K562 (cell line): ENCODE data around the gene BCL7B. TPM values are rescaled to one million over a fixed set of nuclear protein-coding genes. Genes with fewer than 3 reads are reported as not detected.
A peak's percentile ranks its signal among the peaks of the same experiment; 100 is the strongest.

ENCODE experiments used
- ATAC-seq: fragments of 200-7000 bp; cut with Tn5 transposase; 3 replicates; pipeline ENCODE4 v1.9.1; 2020; ENCODE audit warnings: moderate library complexity
- BruUV-seq: library from RNA; stranded (reverse); fragments of 400-500 nt; replicated peaks from 2 replicates; lab custom pipeline; 2021; lab: Mats Ljungman, UMichigan
- CTCF ChIA-PET: fragments of 300-600 bp; formaldehyde crosslinking; extraction: SDS; loops from one replicate; lab custom pipeline; 2021; ENCODE audit warnings: low intra/inter-chr PET ratio; lab: Yijun Ruan, JAX
- POLR2A ChIA-PET: fragments of 300-600, 350-650 bp; sonication (Branson Sonifier 250); formaldehyde crosslinking; extraction: SDS; loops from one replicate; lab custom pipeline; 2021; ENCODE audit warnings: antibody characterized with exemption, inconsistent platforms; lab: Yijun Ruan, JAX
- DNase-seq, 4 experiments: peaks; one replicate each; pipeline versions ENCODE4 v3.0.0 to v3.0.0-alpha.2; 2011 to 2018; ENCODE audit warnings: low spot score in 3 of 4, mixed read lengths in 3 of 4; ENCODE audit errors: extremely low read depth in 1 of 4
- FAIRE-seq: peaks from 2 replicates; lab custom pipeline; 2011; peaks lifted over from hg19 to GRCh38; lab: Jason Lieb, UNC
- H2AFZ ChIP-seq: 2 replicates; pipeline ENCODE4 v1.6.0; 2011; ENCODE audit warnings: low read depth, low read length, control low read depth, inconsistent platforms
- H3K27ac ChIP-seq: fragments of 200-600 bp; 3 replicates; pipeline ENCODE4 v1.8.0; 2011; ENCODE audit warnings: low read depth, mild to moderate bottlenecking, control low read depth, inconsistent platforms, low read length, moderate library complexity, mixed read lengths; ENCODE audit errors: extremely low read depth
- H3K27me3 ChIP-seq, 2 experiments: fragments of 300-600 bp in 1 of 2; 2 replicates in 1 of 2; 3 replicates in 1 of 2; pipeline versions ENCODE4 v1.6.0 to v1.8.0; 2011; ENCODE audit warnings: inconsistent platforms in 2 of 2, low read length in 2 of 2, mild to moderate bottlenecking in 1 of 2, mixed read lengths in 1 of 2, moderate library complexity in 1 of 2; ENCODE audit not compliant: control insufficient read depth in 2 of 2, insufficient read depth in 2 of 2
- H3K36me3 ChIP-seq: fragments of 300-600 bp; 3 replicates; pipeline ENCODE4 v1.8.0; 2011; ENCODE audit warnings: mild to moderate bottlenecking, low read length, inconsistent platforms; ENCODE audit not compliant: control insufficient read depth, insufficient read depth
- H3K4me1 ChIP-seq, 2 experiments: fragments of 200-600 bp in 1 of 2; replicated peaks in 1 of 2; 2 replicates in 1 of 2; 3 replicates in 1 of 2; pipeline versions ENCODE4 v1.5.1 to v1.8.0; 2011; ENCODE audit warnings: inconsistent platforms in 2 of 2, low read length in 2 of 2, mild to moderate bottlenecking in 1 of 2, mixed read lengths in 1 of 2, moderate library complexity in 1 of 2; ENCODE audit not compliant: control insufficient read depth in 2 of 2, insufficient read depth in 2 of 2
- H3K4me2 ChIP-seq: 2 replicates; pipeline ENCODE4 v1.6.1; 2011; ENCODE audit warnings: low read length, control low read depth, inconsistent platforms, mixed read lengths; ENCODE audit not compliant: insufficient read depth
- H3K4me3 ChIP-seq: fragments of 200-600 bp; sonication (generic), shearing (Covaris generic); 2 replicates; pipeline ENCODE4 v1.5.1; 2016; ENCODE audit warnings: control low read depth, inconsistent platforms
- H3K79me2 ChIP-seq: fragments of 200-600 bp; 3 replicates; pipeline ENCODE4 v1.8.0; 2011; ENCODE audit warnings: low read length, inconsistent platforms; ENCODE audit not compliant: control insufficient read depth, insufficient read depth
- H3K9ac ChIP-seq, 2 experiments: 2 replicates each; pipeline versions ENCODE4 v1.6.0 to v1.6.1; 2011; ENCODE audit warnings: low read depth in 2 of 2, low read length in 2 of 2, control low read depth in 1 of 2, inconsistent platforms in 1 of 2, mild to moderate bottlenecking in 1 of 2, mixed read lengths in 1 of 2; ENCODE audit not compliant: insufficient read depth in 1 of 2
- H3K9me1 ChIP-seq: one replicate; pipeline ENCODE4 v1.6.0; 2011; ENCODE audit warnings: inconsistent platforms, mild to moderate bottlenecking, low read length, moderate library complexity; ENCODE audit not compliant: control insufficient read depth, insufficient read depth
- H3K9me3 ChIP-seq: replicated peaks from 2 replicates; pipeline ENCODE4 v1.5.1; 2011; ENCODE audit warnings: low read depth, low read length, inconsistent platforms; ENCODE audit not compliant: control insufficient read depth, insufficient read depth
- H4K20me1 ChIP-seq: replicated peaks from 2 replicates; pipeline ENCODE4 v1.6.1; 2011; ENCODE audit warnings: low read length, inconsistent platforms, mixed read lengths; ENCODE audit not compliant: control insufficient read depth, insufficient read depth
- CREB1 ChIP-seq, 2 experiments: sonication (generic) in 1 of 2; formaldehyde crosslinking in 1 of 2; IDR thresholded peaks; 2 replicates each; pipeline versions ENCODE4 v1.6.1 to v1.8.0; 2012 to 2022; ENCODE audit warnings: inconsistent platforms in 1 of 2, mild to moderate bottlenecking in 1 of 2, missing genetic modification reagents in 1 of 2, moderate library complexity in 1 of 2
- ESRRB ChIP-seq: fragments of 250-450 bp; sonication (Bioruptor Pico); IDR thresholded peaks from 2 replicates; pipeline ENCODE4 v1.5.0; 2020; ENCODE audit warnings: mild to moderate bottlenecking, moderate library complexity, borderline replicate concordance
- GTF2E2 ChIP-seq: fragments of 200-800 bp; sonication (Bioruptor generic); IDR thresholded peaks from 2 replicates; pipeline ENCODE4 v1.6.1; 2016; ENCODE audit warnings: missing genetic modification characterization, missing compliant biosample characterization
- MAZ ChIP-seq, 2 experiments: fragments of 450-650 bp in 1 of 2; sonication (generic) in 1 of 2; formaldehyde crosslinking; IDR thresholded peaks in 1 of 2; conservative IDR thresholded peaks in 1 of 2; 2 replicates each; pipeline versions ENCODE4 v1.4.0 to v1.5.0; 2020; ENCODE audit warnings: mild to moderate bottlenecking in 1 of 2, missing genetic modification reagents in 1 of 2
- NR2C2 ChIP-seq, 2 experiments: fragments of 200-800 bp in 1 of 2; sonication (Bioruptor generic) in 1 of 2; sonication (generic) in 1 of 2; formaldehyde crosslinking in 1 of 2; IDR thresholded peaks; 2 replicates each; pipeline versions ENCODE4 v1.6.1 to v1.8.0; 2016 to 2022; ENCODE audit warnings: mild to moderate bottlenecking in 1 of 2, missing compliant biosample characterization in 1 of 2, missing genetic modification characterization in 1 of 2, missing genetic modification reagents in 1 of 2
- PHF8 ChIP-seq: fragments of 200-600 bp; sonication (generic); IDR thresholded peaks from 2 replicates; pipeline ENCODE4 v1.6.1; 2012; ENCODE audit warnings: mixed run types, mild to moderate bottlenecking, inconsistent platforms, low read length, moderate library complexity, borderline replicate concordance
- PML ChIP-seq: IDR thresholded peaks from 2 replicates; pipeline ENCODE4 v1.6.1; 2012; ENCODE audit warnings: low read length, inconsistent platforms
- SAFB2 ChIP-seq: fragments of 200-400 bp; formaldehyde crosslinking; IDR thresholded peaks from 2 replicates; pipeline ENCODE4 v1.6.1; 2018; ENCODE audit warnings: borderline replicate concordance, low read length, low read depth, moderate library complexity; ENCODE audit not compliant: severe bottlenecking
- SNRNP70 ChIP-seq: fragments of 200-400 bp; formaldehyde crosslinking; optimal IDR thresholded peaks from 2 replicates; pipeline ENCODE3; 2017; ENCODE audit warnings: low read depth, low read length
- TCF7L2 ChIP-seq: fragments of 150-350 bp; IDR thresholded peaks from 2 replicates; pipeline ENCODE4 v1.6.1; 2016; ENCODE audit warnings: low read depth, mild to moderate bottlenecking, low read length, moderate library complexity
- UBTF ChIP-seq, 2 experiments: IDR thresholded peaks; 2 replicates each; pipeline ENCODE4 v1.6.1; 2012; ENCODE audit warnings: improper control_type of control experiment in 2 of 2, low read depth in 2 of 2, low read length in 2 of 2, borderline replicate concordance in 1 of 2
- ZKSCAN3 ChIP-seq: fragments of 250-450 bp; sonication (Bioruptor Pico); IDR thresholded peaks from 2 replicates; pipeline ENCODE4 v1.4.0; 2020
- ZNF12 ChIP-seq: sonication (generic); formaldehyde crosslinking; IDR thresholded peaks from 2 replicates; pipeline ENCODE4 v1.4.0; 2020; ENCODE audit warnings: mild to moderate bottlenecking, missing genetic modification reagents
- ZNF121 ChIP-seq: sonication (generic); formaldehyde crosslinking; conservative IDR thresholded peaks from 2 replicates; pipeline ENCODE4 v1.8.0; 2022; ENCODE audit warnings: missing genetic modification reagents
- WGBS: fragments of 100-300 bp; shearing (Covaris generic); methylation state at CpG from one replicate; pipeline ENCODE4 v1.1.6; 2016; ENCODE audit warnings: low coverage, mixed read lengths; ENCODE audit not compliant: insufficient coverage; ENCODE audit errors: missing lambda C conversion rate; 5-methylcytosine and 5-hydroxymethylcytosine counted together
- in situ Hi-C: fragments of 300-500 bp; cut with MboI; formaldehyde crosslinking; loops from 4 replicates; pipeline ENCODE4 v1.15.0; 2018; ENCODE audit warnings: inconsistent platforms, mixed read lengths
- intact Hi-C: fragments of 100-400 bp; cut with micrococcal nuclease; formaldehyde crosslinking; loops from 2 replicates; pipeline ENCODE4 v1.14.2; 2022
- polyA plus RNA-seq, 8 experiments: library from polyadenylated mRNA; depleted of rRNA in 4 of 8; stranded (reverse) in 5 of 8; unstranded in 3 of 8; fragments of >200 nt; fragmentation: Nextera tagmentation in 2 of 8; fragmentation: Illumina TruSeq in 1 of 8; extraction: Ambion mirVana in 2 of 8; extraction: Trizol in 1 of 8; gene quantifications; 2 replicates each; pipeline versions ENCODE4 v1.2.1 to v1.2.3, GENCODE V29; 2011 to 2014; ENCODE audit warnings: inconsistent platforms in 1 of 8, missing spikeins in 1 of 8
- total RNA-seq, 7 experiments: library from RNA; depleted of rRNA in 6 of 7; stranded (reverse); fragments of >200 nt in 6 of 7; fragmentation: Illumina TruSeq in 2 of 7; extraction: Trizol in 2 of 7; gene quantifications; 2 replicates each; pipeline versions ENCODE4 v1.2.1 to v1.2.3, GENCODE V29; 2011 to 2021; ENCODE audit warnings: low replicate concordance in 1 of 7
- TF ChIP-seq, protein P1 (sequence below): sonication (generic); formaldehyde crosslinking; IDR thresholded peaks from 2 replicates; pipeline ENCODE4 v1.8.0; 2022; ENCODE audit warnings: missing genetic modification reagents, mild to moderate bottlenecking, moderate library complexity, borderline replicate concordance

Gene BCL7B
- total and polyA plus RNA-seq, 9 of the 15 experiments (the other 6 are each of a cell fraction or from before 2014, with no cell fraction given): 10.0 to 73.2 (median 32.9) TPM

GRCh38 chr7:73522105-73522872 lies 35.2 kb downstream of the BCL7B start, which contains the start of gene BAZ1B:
TSS of gene BAZ1B (minus strand) at chr7:73522293. CDS start at chr7:73521933, 360 bp downstream.
- Histone ChIP-seq H3K4me2 (peak within 1 kb of the TSS; percentile 93), H4K20me1 (peaks cover 20% of the 10 kb centered on the region), H3K27me3 (no peaks in the 10 kb centered on the region), H3K36me3 (peaks cover 30% of the 10 kb centered on the region), H2AFZ (peak within 1 kb of the TSS; percentile 99), H3K4me1 (peaks cover 28 to 34% of the 10 kb centered on the region in 2 experiments), H3K9me3 (no peaks in the 10 kb centered on the region), H3K4me3 (peak within 1 kb of the TSS; percentile 95), H3K9me1 (peaks cover 3% of the 10 kb centered on the region), H3K9ac (peak within 1 kb of the TSS; percentile 90 to 98), H3K79me2 (peaks cover 45% of the 10 kb centered on the region), H3K27ac (peak within 1 kb of the TSS; percentile 97)
- DNase-seq (peak; percentile 97 to 100 (median 99)), FAIRE-seq (peak; percentile 95), ATAC-seq (peak; percentile 93)
- no TSS peak for BruUV-seq
- POLR2A ChIA-PET: interaction anchor here (0.5 to 3.9 kb wide), 28 partner anchors 9 to 1605 kb away, joined by 3 to 22 read pairs (median 4); partner anchors contain the start of genes ABHD11, BCL7B and TBL2
- in situ Hi-C loops (no loop called here), intact Hi-C loops (loop anchor here (2.0 kb wide), 1 partner anchor 57 kb away; the partner anchor contains the start of gene TBL2)
- CTCF ChIA-PET: interaction anchor here (0.7 kb wide), 1 partner anchor 25 kb away, joined by 3 read pairs; no protein-coding TSS in a partner anchor
- WGBS: 2% methylated on average over 65 of the region's 71 CpGs
- TF ChIP-seq MAZ (CRISPR knock-in tag; conservative IDR thresholded peaks at IDR 0.05 in 1 of 2, IDR thresholded peaks at IDR 0.05 in 1 of 2) (peak; percentile 90 to 93), UBTF (IDR thresholded peaks at IDR 0.05; ENCODE audit: borderline replicate concordance in 1 of 2, low read depth in 2 of 2, low read length in 2 of 2) (peak; percentile 49 to 64; a peak in 1 of 4 replicates), ZNF12 (CRISPR knock-in tag) (no peak), PML (peak; percentile 77; the same call in 1 of the 2 replicates), CREB1 (IDR thresholded peaks at IDR 0.05) (peak; percentile 84), CREB1 (CRISPR knock-in tag; IDR thresholded peaks at IDR 0.05) (peak; percentile 95), NR2C2 (CRISPR knock-in tag; IDR thresholded peaks at IDR 0.05) (peak; percentile 99), NR2C2 (tag; IDR thresholded peaks at IDR 0.05) (peak; percentile 100), ZKSCAN3 (CRISPR knock-in tag) (no peak), SAFB2 (no peak), ZNF121 (no peak), GTF2E2 (tag) (peak; percentile 83; the same call in 1 of the 2 replicates), PHF8 (peak; percentile 69; the same call in 1 of the 2 replicates), SNRNP70 (no peak), ESRRB (no peak), TCF7L2 (no peak)
- TF ChIP-seq, protein P1, sequence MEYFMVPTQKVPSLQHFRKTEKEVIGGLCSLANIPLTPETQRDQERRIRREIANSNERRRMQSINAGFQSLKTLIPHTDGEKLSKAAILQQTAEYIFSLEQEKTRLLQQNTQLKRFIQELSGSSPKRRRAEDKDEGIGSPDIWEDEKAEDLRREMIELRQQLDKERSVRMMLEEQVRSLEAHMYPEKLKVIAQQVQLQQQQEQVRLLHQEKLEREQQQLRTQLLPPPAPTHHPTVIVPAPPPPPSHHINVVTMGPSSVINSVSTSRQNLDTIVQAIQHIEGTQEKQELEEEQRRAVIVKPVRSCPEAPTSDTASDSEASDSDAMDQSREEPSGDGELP: peak; percentile 87
